Panc1 (cell line): ENCODE data around the gene NFIB. TPM values are rescaled to one million over a fixed set of nuclear protein-coding genes. Genes with fewer than 3 reads are reported as not detected.

Experiments
- ATAC-seq: fragments of 200-7000 bp; cut with Tn5 transposase; 2 replicates; pipeline ENCODE4 v1.9.1; 2020; ENCODE audit warnings: mild to moderate bottlenecking, moderate library complexity
- BruUV-seq: library from RNA; stranded (reverse); fragments of 400-500 nt; replicated peaks from 2 replicates; lab custom pipeline; 2021; lab: Mats Ljungman, UMichigan
- CTCF ChIA-PET: fragments of 300-600 bp; sonication (Branson Sonifier 250); formaldehyde crosslinking; loops from one replicate; lab custom pipeline; 2022; ENCODE audit warnings: antibody characterized with exemption; lab: Charles Lee
- POLR2A ChIA-PET: fragments of 300-600 bp; sonication (Branson Sonifier 250); formaldehyde crosslinking; loops from one replicate; lab custom pipeline; 2022; ENCODE audit warnings: antibody characterized with exemption; lab: Charles Lee
- DNase-seq: peaks from one replicate; pipeline ENCODE4 v3.0.0-alpha.2; 2010; ENCODE audit warnings: low read depth, low spot score
- H3K27ac ChIP-seq: 2 replicates; pipeline ENCODE4 v1.5.1; 2011; ENCODE audit warnings: mild to moderate bottlenecking, low read length, inconsistent platforms
- H3K27me3 ChIP-seq: fragments of 200-500 bp; sonication (Bioruptor generic); 2 replicates; pipeline ENCODE4 v1.6.0; 2014; ENCODE audit warnings: low read length, inconsistent platforms; ENCODE audit not compliant: control insufficient read depth, insufficient read depth
- H3K36me3 ChIP-seq: fragments of 200-500 bp; sonication (Bioruptor generic); 2 replicates; pipeline ENCODE4 v1.5.1; 2014; ENCODE audit warnings: inconsistent platforms, mild to moderate bottlenecking, low read length, moderate library complexity; ENCODE audit not compliant: control insufficient read depth, insufficient read depth
- H3K4me1 ChIP-seq: 2 replicates; pipeline ENCODE4 v1.5.1; 2011; ENCODE audit warnings: inconsistent platforms, mild to moderate bottlenecking, low read length, moderate library complexity; ENCODE audit not compliant: control insufficient read depth, insufficient read depth
- H3K4me3 ChIP-seq, 2 experiments: 2 replicates each; pipeline ENCODE4 v1.5.1; 2011 to 2012; ENCODE audit warnings: low read depth in 2 of 2, low read length in 2 of 2, mild to moderate bottlenecking in 2 of 2, inconsistent platforms in 1 of 2, moderate library complexity in 1 of 2
- H3K9me3 ChIP-seq: fragments of 200-500 bp; sonication (Bioruptor generic); 2 replicates; pipeline ENCODE4 v1.5.1; 2014; ENCODE audit warnings: low read depth, mild to moderate bottlenecking, inconsistent platforms, low read length, moderate library complexity; ENCODE audit not compliant: control insufficient read depth, insufficient read depth
- CTCF ChIP-seq: fragments of 450-650 bp; IDR thresholded peaks from 2 replicates; pipeline ENCODE4 v1.5.1; 2017; ENCODE audit warnings: mild to moderate bottlenecking
- POLR2AphosphoS5 ChIP-seq: IDR thresholded peaks from 2 replicates; pipeline ENCODE4 v1.6.1; 2012; ENCODE audit warnings: mild to moderate bottlenecking, low read depth, low read length, moderate library complexity
- SIN3A ChIP-seq: IDR thresholded peaks from 2 replicates; pipeline ENCODE4 v1.6.1; 2012; ENCODE audit warnings: low read depth, mild to moderate bottlenecking, low read length, moderate library complexity, borderline replicate concordance; ENCODE audit not compliant: insufficient read depth
- TCF7L2 ChIP-seq: IDR thresholded peaks from 2 replicates; pipeline ENCODE4 v1.6.1; 2011; ENCODE audit warnings: mild to moderate bottlenecking, low read depth, low read length, inconsistent platforms
- in situ Hi-C: cut with HindIII; loops from 2 replicates; pipeline ENCODE4 v1.10.0; 2016; ENCODE audit warnings: low sequenced_read_pairs, low pct_unique_long_range_greater_than_20kb
- intact Hi-C: fragments of 100-400 bp; cut with micrococcal nuclease; formaldehyde crosslinking; loops from one replicate; pipeline ENCODE4 v1.10.0; 2022; ENCODE audit not compliant: unreplicated experiment
- total RNA-seq: library from RNA; stranded (reverse); gene quantifications from one replicate; pipeline ENCODE4 v1.2.1, GENCODE V29; 2021; ENCODE audit not compliant: unreplicated experiment
- TF ChIP-seq, protein P1 (sequence below), 2 experiments: IDR thresholded peaks; 2 replicates each; pipeline ENCODE4 v1.6.1; 2011 to 2012; ENCODE audit warnings: low read depth in 2 of 2, control low read depth in 1 of 2, low read length in 1 of 2, mild to moderate bottlenecking in 1 of 2, moderate library complexity in 1 of 2; ENCODE audit not compliant: insufficient read depth in 1 of 2

NFIB gene
- total RNA-seq, 1 experiment from 2014 or later: 26.7 TPM

DNA sequence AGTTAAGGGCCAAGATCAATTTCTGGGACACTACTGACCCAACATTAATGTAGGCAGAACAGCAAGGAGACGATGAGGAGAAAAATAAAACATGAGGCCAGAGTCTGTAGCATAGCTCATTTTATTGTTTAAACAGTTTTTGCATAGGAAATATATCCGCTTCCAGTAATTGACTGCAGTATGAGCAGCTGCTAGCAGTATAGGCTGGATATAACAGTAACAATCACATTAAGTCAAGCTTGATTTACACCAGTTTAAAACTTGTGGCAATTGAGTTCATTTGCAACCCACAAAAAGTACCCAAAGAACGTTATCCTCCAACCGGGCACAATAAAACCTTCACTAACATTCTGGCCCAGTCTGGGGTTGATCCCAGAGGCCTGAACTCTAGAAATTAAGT lies 232.2 kb downstream of the NFIB start:
- ChIA-PET POLR2A (no interaction called here), CTCF (no interaction called here)
- Histone ChIP-seq H3K27ac (no peak overlapping the region), H3K27me3 (no peaks in the 10 kb centered on the region), H3K4me1 (no peaks in the 10 kb centered on the region), H3K4me3 (no peak overlapping the region), H3K9me3 (no peaks in the 10 kb centered on the region), H3K36me3 (no peaks in the 10 kb centered on the region)
- intact Hi-C loops (no loop called here), in situ Hi-C loops (no loop called here)
- no peak for DNase-seq
- TF ChIP-seq TCF7L2 (no peak), POLR2AphosphoS5 (no peak), CTCF (no peak), SIN3A (no peak)
- TF ChIP-seq, protein P1, sequence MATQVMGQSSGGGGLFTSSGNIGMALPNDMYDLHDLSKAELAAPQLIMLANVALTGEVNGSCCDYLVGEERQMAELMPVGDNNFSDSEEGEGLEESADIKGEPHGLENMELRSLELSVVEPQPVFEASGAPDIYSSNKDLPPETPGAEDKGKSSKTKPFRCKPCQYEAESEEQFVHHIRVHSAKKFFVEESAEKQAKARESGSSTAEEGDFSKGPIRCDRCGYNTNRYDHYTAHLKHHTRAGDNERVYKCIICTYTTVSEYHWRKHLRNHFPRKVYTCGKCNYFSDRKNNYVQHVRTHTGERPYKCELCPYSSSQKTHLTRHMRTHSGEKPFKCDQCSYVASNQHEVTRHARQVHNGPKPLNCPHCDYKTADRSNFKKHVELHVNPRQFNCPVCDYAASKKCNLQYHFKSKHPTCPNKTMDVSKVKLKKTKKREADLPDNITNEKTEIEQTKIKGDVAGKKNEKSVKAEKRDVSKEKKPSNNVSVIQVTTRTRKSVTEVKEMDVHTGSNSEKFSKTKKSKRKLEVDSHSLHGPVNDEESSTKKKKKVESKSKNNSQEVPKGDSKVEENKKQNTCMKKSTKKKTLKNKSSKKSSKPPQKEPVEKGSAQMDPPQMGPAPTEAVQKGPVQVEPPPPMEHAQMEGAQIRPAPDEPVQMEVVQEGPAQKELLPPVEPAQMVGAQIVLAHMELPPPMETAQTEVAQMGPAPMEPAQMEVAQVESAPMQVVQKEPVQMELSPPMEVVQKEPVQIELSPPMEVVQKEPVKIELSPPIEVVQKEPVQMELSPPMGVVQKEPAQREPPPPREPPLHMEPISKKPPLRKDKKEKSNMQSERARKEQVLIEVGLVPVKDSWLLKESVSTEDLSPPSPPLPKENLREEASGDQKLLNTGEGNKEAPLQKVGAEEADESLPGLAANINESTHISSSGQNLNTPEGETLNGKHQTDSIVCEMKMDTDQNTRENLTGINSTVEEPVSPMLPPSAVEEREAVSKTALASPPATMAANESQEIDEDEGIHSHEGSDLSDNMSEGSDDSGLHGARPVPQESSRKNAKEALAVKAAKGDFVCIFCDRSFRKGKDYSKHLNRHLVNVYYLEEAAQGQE (IDR thresholded peaks at IDR 0.05; ENCODE audit: insufficient read depth in 1 of 2, low read depth in 2 of 2, low read length in 1 of 2): no peak
- ATAC-seq: no peak
- BruUV-seq: no TSS peak

GRCh38 chr9:14080959-14081542 lies 232.9 kb downstream of the NFIB start:
- Histone ChIP-seq H3K4me1 (no peaks in the 10 kb centered on the region), H3K27me3 (no peaks in the 10 kb centered on the region), H3K36me3 (no peaks in the 10 kb centered on the region), H3K9me3 (no peaks in the 10 kb centered on the region), H3K27ac (no peak overlapping the region), H3K4me3 (no peak overlapping the region)
- in situ Hi-C loops: no loop called here
- ATAC-seq: no peak
- no peak for TF ChIP-seq TCF7L2
- no peak for TF ChIP-seq POLR2AphosphoS5
- no peak for TF ChIP-seq SIN3A
- TF ChIP-seq, protein P1 (IDR thresholded peaks at IDR 0.05; ENCODE audit: insufficient read depth in 1 of 2, low read depth in 2 of 2, low read length in 1 of 2): no peak
- no peak for TF ChIP-seq CTCF
- no TSS peak for BruUV-seq
- POLR2A ChIA-PET: no interaction called here
- CTCF ChIA-PET: no interaction called here
- intact Hi-C loops: no loop called here
- no peak for DNase-seq
